ENCODE measurements around the gene ZNF234.
"Not testable (repeated sequence)": the region's sequence is repeated elsewhere in the genome, so short reads cannot be mapped to it uniquely, and the experiment has no call there.

The ZNF234 gene

GRCh38 chr19:44141191-44142058 is at the start of gene ZNF234:
ZNF234 (plus strand) TSS chr19:44141554; CDS start chr19:44144633, 3,079 bp downstream.
- FAIRE-seq (peak; percentile 85), DNase-seq (ENCODE audit: insufficient read length, low spot score) (peak; percentile 71)

- DNase-seq (ENCODE audit: insufficient read length, low spot score) (no peak), FAIRE-seq (no peak)
Observed at GRCh38 chr19:44092108-44092507, 49.2 kb upstream of the ZNF234 start.

GRCh38 chr19:44093931-44094765 is 47.2 kb upstream of the ZNF234 start, which contains the start of gene ZNF224:
ZNF224 (plus strand) TSS chr19:44094361; CDS start chr19:44097874, 3,513 bp downstream.
- peak; percentile 80 for DNase-seq (ENCODE audit: insufficient read length, low spot score)
- peak; percentile 98 for FAIRE-seq

GRCh38 chr19:44107751-44108150 is 33.6 kb upstream of the ZNF234 start:
- no peak for FAIRE-seq

GRCh38 chr19:44109458-44109857 is 31.9 kb upstream of the ZNF234 start:
- DNase-seq (ENCODE audit: insufficient read length, low spot score): no peak
- no peak for FAIRE-seq

More at GRCh38 chr19:44107751-44108150, 33.6 kb upstream of the ZNF234 start:
- DNase-seq (ENCODE audit: insufficient read length, low spot score): no peak

- DNase-seq (ENCODE audit: insufficient read length, low spot score) (no peak), FAIRE-seq (peak; percentile 21)
Observed at GRCh38 chr19:44111910-44112463, 29.4 kb upstream of the ZNF234 start.

- DNase-seq (ENCODE audit: insufficient read length, low spot score) (no peak), FAIRE-seq (no peak)
Observed at GRCh38 chr19:44112802-44113137, 28.6 kb upstream of the ZNF234 start.

- FAIRE-seq (peak; percentile 95), DNase-seq (ENCODE audit: insufficient read length, low spot score) (peak; percentile 68)
Observed at GRCh38 chr19:44113138-44113783, 28.1 kb upstream of the ZNF234 start, which contains the start of gene ZNF225. ZNF225 (plus strand) TSS chr19:44113399; CDS start chr19:44115828, 2,429 bp downstream.

- FAIRE-seq: peak; percentile 60
- no peak for DNase-seq (ENCODE audit: insufficient read length, low spot score)
Observed at GRCh38 chr19:44113784-44114390, 27.5 kb upstream of the ZNF234 start.

- DNase-seq (ENCODE audit: insufficient read length, low spot score); FAIRE-seq: not testable (repeated sequence)
Observed at GRCh38 chr19:44121162-44121561, 20.2 kb upstream of the ZNF234 start.

GRCh38 chr19:44131955-44132354 is 9.4 kb upstream of the ZNF234 start:
- DNase-seq (ENCODE audit: insufficient read length, low spot score) (no peak), FAIRE-seq (no peak)

- no peak for DNase-seq (ENCODE audit: insufficient read length, low spot score)
- FAIRE-seq: no peak
Observed at GRCh38 chr19:44142059-44142433, 692 bp downstream of the ZNF234 start.

GRCh38 chr19:44149776-44150175 is 8.4 kb downstream of the ZNF234 start:
- no peak for FAIRE-seq
- no peak for DNase-seq (ENCODE audit: insufficient read length, low spot score)

- no peak for FAIRE-seq
Observed at GRCh38 chr19:44151491-44151890, 10.1 kb downstream of the ZNF234 start.

GRCh38 chr19:44156475-44156874 is 15.1 kb downstream of the ZNF234 start:
- no peak for FAIRE-seq
- no peak for DNase-seq (ENCODE audit: insufficient read length, low spot score)

More at GRCh38 chr19:44151491-44151890, 10.1 kb downstream of the ZNF234 start:
- DNase-seq (ENCODE audit: insufficient read length, low spot score): no peak

- FAIRE-seq (no peak), DNase-seq (ENCODE audit: insufficient read length, low spot score) (no peak)
Observed at GRCh38 chr19:44163789-44164188, 22.4 kb downstream of the ZNF234 start.

GRCh38 chr19:44164327-44164672 is 22.9 kb downstream of the ZNF234 start:
- DNase-seq (ENCODE audit: insufficient read length, low spot score) (no peak), FAIRE-seq (no peak)

GRCh38 chr19:44164673-44165512 is 23.5 kb downstream of the ZNF234 start, which contains the start of gene ZNF226:
ZNF226 (plus strand) TSS chr19:44165100; CDS start chr19:44170081, 4,981 bp downstream.
- peak; percentile 99 for FAIRE-seq
- peak; percentile 69 for DNase-seq (ENCODE audit: insufficient read length, low spot score)

GRCh38 chr19:44170660-44171059 is 29.3 kb downstream of the ZNF234 start:
- FAIRE-seq; DNase-seq (ENCODE audit: insufficient read length, low spot score): not testable (repeated sequence)
